Measurements from ENCODE around the gene DDX24. TPM values are rescaled to one million over a fixed set of nuclear protein-coding genes. Genes with fewer than 3 reads are reported as not detected.

DDX24 gene
- total and polyA plus RNA-seq, 2 of the 8 experiments (the other 6 are each of a cell fraction or from before 2014, with no cell fraction given): 89.0 to 201 TPM

DNA sequence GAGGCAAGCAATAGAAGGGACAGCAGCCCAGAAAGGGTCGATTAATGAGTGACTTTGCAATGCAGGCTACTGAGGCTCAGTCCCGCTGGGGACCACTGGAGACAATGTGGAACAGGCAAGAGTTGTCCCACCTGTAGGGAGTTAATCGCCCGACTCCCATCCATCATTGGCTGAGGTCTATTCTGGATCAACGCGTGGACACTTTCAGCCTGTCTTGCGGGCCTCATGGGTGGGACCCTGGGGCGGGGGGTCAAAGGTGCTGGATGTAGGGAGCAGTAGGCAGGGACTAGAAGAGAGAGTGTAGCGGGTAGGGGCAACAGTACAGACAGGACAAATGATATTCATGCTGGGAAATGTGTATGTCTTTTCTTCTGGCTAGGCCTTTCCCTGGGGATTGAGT, 42.3 kb upstream of the DDX24 start:
- Histone ChIP-seq H2BK12ac (ENCODE audit: low read depth, low read length) (no peak overlapping the region), H2AK5ac (ENCODE audit: low read depth, low read length) (no peak overlapping the region), H3K23ac (ENCODE audit: insufficient read length) (no peak overlapping the region), H3K36me3 (ENCODE audit: control insufficient read depth in 2 of 4, insufficient read depth in 4 of 4, low read length in 3 of 4) (no peaks in the 10 kb centered on the region), H3K14ac (ENCODE audit: insufficient read length) (no peak overlapping the region), H2BK20ac (ENCODE audit: low read length) (no peak overlapping the region), H3K27me3 (replicated peaks in 1 of 4; ENCODE audit: control insufficient read depth in 3 of 4, extremely low read depth in 1 of 4, insufficient read depth in 3 of 4, low read length in 3 of 4) (peaks cover 0 to 2% (median 0%) of the 10 kb centered on the region in 4 experiments; a peak in 2 of 7 replicates), H3K4me3 (ENCODE audit: extremely low read depth in 1 of 4, insufficient read depth in 2 of 4, low read depth in 3 of 4, low read length in 4 of 4) (no peak overlapping the region), H3K27ac (ENCODE audit: low read depth, low read length) (no peak overlapping the region), H3K4me2 (ENCODE audit: insufficient read depth in 1 of 2, low read depth in 2 of 2, low read length in 2 of 2) (no peak overlapping the region), H2BK5ac (ENCODE audit: low read depth, low read length) (no peak overlapping the region), H3K23me2 (ENCODE audit: low read depth, low read length) (0 out of 2 replicates have a peak, but pooled peaks cover 2% of the 10 kb centered on the region), H3K79me1 (ENCODE audit: low read depth, low read length) (no peaks in the 10 kb centered on the region), H2AFZ (ENCODE audit: low read length) (no peak overlapping the region), H3K9me3 (ENCODE audit: insufficient read depth in 2 of 2, low read depth in 1 of 2, low read length in 1 of 2) (peaks cover 2 to 7% of the 10 kb centered on the region in 2 experiments; a peak in 1 of 4 replicates), H4K5ac (ENCODE audit: insufficient read length, low read depth, low read length) (no peak overlapping the region), H3K79me2 (ENCODE audit: control insufficient read depth in 1 of 2, insufficient read depth in 2 of 2, low read length in 2 of 2) (no peaks in the 10 kb centered on the region), H4K91ac (replicated peaks; ENCODE audit: insufficient read length, low read length) (no peak overlapping the region), H3K4ac (replicated peaks; ENCODE audit: insufficient read length, low read depth, low read length) (no peak overlapping the region), H3K4me1 (replicated peaks in 1 of 4; ENCODE audit: control insufficient read depth in 3 of 4, insufficient read depth in 4 of 4, low read length in 3 of 4) (peaks cover 0 to 2% (median 0%) of the 10 kb centered on the region in 4 experiments; a peak in 2 of 7 replicates), H3K18ac (ENCODE audit: extremely low read depth, low read length) (no peak overlapping the region), H2BK120ac (replicated peaks; ENCODE audit: low read depth, low read length) (no peak overlapping the region), H4K8ac (ENCODE audit: extremely low read depth, insufficient read depth, low read length) (no peak overlapping the region), H4K20me1 (replicated peaks in 1 of 2; ENCODE audit: control insufficient read depth in 1 of 2, insufficient read depth in 2 of 2, low read length in 2 of 2) (no peaks in the 10 kb centered on the region), H3K56ac (replicated peaks; ENCODE audit: insufficient read length, low read depth, low read length) (no peak overlapping the region), H3K9ac (replicated peaks in 1 of 4; ENCODE audit: extremely low read depth in 1 of 4, low read depth in 3 of 4, low read length in 3 of 4) (no peak overlapping the region), H2BK15ac (ENCODE audit: low read length) (no peak overlapping the region)
- no peak for DNase-seq (ENCODE audit: low read depth in 1 of 2, low spot score in 2 of 2)
- ChIA-PET POLR2A (ENCODE audit: partially characterized antibody) (no interaction called here), CTCF (ENCODE audit: partially characterized antibody) (interaction anchor here (1.7 kb wide), 1 partner anchor 13 kb away, joined by 6 read pairs; no protein-coding TSS in a partner anchor)
- FAIRE-seq: no peak
- 87% methylated on average over 9 of the region's 9 CpGs; no CpG with 5 or more reads in 1 of the 2 experiments for WGBS, 2 experiments (ENCODE audit: extremely low coverage in 1 of 2, insufficient coverage in 1 of 2, insufficient read length in 1 of 2, insufficient replicate concordance in 2 of 2, low coverage in 1 of 2, low lambda C conversion rate in 2 of 2, missing lambda C conversion rate in 1 of 2)
- TF ChIP-seq NRF1 (IDR thresholded peaks at IDR 0.05; ENCODE audit: low read depth, low read length): no peak
- TF ChIP-seq, protein P1, sequence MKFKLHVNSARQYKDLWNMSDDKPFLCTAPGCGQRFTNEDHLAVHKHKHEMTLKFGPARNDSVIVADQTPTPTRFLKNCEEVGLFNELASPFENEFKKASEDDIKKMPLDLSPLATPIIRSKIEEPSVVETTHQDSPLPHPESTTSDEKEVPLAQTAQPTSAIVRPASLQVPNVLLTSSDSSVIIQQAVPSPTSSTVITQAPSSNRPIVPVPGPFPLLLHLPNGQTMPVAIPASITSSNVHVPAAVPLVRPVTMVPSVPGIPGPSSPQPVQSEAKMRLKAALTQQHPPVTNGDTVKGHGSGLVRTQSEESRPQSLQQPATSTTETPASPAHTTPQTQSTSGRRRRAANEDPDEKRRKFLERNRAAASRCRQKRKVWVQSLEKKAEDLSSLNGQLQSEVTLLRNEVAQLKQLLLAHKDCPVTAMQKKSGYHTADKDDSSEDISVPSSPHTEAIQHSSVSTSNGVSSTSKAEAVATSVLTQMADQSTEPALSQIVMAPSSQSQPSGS (IDR thresholded peaks at IDR 0.05; ENCODE audit: low read length): no peak
- TF ChIP-seq CHD1 (IDR thresholded peaks at IDR 0.05; ENCODE audit: low read depth, low read length): no peak
- TF ChIP-seq MAFK (IDR thresholded peaks at IDR 0.05; ENCODE audit: low read depth, low read length): no peak
- no peak for TF ChIP-seq CHD2 (IDR thresholded peaks at IDR 0.05; ENCODE audit: low read length)
- TF ChIP-seq MAX (IDR thresholded peaks at IDR 0.05): no peak
- no peak for TF ChIP-seq E2F6 (IDR thresholded peaks at IDR 0.05)
- TF ChIP-seq EZH2 (IDR thresholded peaks at IDR 0.05; ENCODE audit: low read depth, low read length, severe bottlenecking): no peak
- TF ChIP-seq KDM5A (IDR thresholded peaks at IDR 0.05; ENCODE audit: low read length): no peak
- TF ChIP-seq JUND (IDR thresholded peaks at IDR 0.05; ENCODE audit: low read length): no peak
- no peak for TF ChIP-seq SIN3A (conservative IDR thresholded peaks at IDR 0.05 in 1 of 2, IDR thresholded peaks at IDR 0.05 in 1 of 2; ENCODE audit: low read depth in 1 of 2, low read length in 2 of 2)
